ENCODE results near the gene TRIM59.

Gene TRIM59

DNA sequence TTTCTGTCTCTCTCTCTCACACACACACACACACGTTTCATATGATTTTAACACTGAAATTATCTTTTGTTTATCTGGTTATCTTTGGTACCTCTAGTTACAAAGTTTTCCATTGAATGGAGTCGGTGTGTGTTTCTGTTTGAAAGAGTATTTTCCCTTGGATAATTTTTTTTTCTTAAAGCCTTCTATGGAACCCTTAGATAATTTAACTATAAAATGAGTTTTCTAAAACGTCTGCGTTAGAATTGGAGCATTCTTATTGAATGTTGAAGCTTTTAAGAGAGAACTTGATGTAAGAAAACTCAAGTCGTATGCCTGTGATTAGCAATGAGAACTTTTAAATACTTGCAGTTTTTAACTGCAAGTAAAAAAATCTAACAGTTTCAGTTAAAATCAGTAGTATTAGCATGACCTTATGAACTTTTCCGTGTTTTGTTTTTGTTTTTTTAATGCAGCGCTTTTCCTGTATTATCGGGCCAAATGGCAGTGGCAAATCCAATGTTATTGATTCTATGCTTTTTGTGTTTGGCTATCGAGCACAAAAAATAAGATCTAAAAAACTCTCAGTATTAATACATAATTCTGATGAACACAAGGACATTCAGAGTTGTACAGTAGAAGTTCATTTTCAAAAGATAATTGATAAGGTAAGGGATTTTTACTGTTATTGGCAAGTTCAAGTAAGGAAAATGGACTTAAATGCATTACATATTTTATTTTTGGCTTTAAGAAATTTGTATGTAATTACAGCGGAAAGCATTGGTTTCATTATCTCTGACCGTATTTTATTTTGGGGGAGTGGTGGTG lies 47.2 kb downstream of the TRIM59 start:
- no peak for DNase-seq

DNA sequence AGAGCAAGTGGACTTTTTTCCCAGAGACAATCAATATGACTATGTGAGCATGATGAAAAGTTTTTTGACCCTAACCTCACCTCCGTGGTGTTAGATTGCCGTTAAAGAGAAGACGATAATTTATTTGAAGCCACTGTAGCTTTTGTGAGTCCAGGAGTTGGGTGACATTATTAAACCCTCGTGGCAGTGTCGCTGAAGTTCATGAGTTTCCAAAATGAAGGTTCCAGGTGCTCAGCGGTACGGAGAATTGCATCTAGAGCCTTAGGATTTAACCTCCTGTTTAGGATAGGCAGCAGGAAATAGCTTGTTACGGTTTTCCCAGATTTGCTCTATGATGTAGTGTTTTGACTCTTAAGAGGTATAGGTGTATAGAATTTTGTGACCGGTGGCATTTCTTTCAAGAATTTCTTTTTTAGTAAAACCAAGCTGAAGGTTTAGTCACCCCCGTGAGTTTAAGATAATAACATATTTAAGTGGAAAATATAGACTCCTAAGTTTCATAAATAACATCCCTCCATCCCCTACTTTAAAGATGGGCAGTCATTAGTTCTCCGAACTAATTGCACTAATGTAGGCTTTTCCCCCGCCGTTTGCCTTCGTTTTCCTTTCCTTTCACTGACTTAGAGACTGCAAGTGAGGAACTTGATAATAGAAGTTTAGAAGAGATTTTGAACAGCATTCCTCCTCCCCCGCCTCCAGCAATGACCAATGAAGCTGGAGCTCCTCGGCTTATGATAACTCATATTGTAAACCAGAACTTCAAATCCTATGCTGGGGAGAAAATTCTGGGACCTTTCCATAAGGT lies 48.1 kb downstream of the TRIM59 start:
- peak; percentile 30 for DNase-seq

DNA sequence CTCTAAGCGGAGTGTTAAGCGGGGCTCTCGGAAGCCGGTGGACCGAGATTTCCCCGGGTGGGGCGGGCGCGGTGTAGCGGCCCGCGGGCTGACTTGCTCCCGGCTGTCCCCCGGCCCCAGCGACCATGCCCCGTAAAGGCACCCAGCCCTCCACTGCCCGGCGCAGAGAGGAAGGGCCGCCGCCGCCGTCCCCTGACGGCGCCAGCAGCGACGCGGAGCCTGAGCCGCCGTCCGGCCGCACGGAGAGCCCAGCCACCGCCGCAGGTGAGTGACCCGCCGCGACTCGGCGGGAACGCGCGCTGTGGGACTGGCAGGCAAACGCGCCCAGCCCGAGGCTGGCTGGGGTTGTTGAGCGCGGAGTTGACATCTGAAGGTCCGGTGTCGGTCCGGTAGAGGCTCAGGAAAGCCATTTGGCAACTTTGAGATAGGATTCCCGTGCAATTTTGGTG lies 48.9 kb downstream of the TRIM59 start:
- DNase-seq, result peak; percentile 24

DNA sequence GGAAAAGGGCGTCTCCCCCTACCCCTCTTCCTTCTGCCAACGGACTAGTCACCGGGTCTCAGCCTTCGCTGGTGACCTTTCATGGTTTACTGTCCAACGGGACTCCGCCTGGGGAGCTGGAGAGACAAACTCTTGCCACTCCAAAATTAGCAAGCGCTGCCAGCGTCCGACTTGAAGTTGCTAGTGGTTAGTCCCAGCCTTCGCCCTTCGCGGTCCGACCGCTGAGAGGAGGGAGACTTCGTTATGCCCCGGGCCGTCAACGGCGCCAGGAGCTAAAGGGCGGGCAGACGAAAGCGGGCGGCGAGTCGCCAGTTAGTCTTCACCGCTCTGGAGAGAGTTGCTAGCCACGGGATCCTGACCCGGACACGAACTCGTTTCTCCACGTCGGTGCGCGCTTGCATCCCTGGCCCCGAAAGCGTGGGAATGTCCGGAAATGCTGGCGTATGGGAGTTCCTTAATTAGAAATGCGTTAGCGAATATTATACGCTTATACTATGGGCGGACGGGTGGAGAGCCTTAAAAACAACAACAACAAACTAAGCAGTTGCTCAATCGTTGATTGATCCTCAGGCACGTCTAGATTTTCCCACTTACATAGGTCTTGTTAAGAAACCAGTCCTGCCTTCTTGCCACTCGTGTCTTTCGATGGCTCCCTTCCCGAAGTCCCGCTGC lies 49.4 kb downstream of the TRIM59 start:
- DNase-seq, result peak; percentile 50

DNA sequence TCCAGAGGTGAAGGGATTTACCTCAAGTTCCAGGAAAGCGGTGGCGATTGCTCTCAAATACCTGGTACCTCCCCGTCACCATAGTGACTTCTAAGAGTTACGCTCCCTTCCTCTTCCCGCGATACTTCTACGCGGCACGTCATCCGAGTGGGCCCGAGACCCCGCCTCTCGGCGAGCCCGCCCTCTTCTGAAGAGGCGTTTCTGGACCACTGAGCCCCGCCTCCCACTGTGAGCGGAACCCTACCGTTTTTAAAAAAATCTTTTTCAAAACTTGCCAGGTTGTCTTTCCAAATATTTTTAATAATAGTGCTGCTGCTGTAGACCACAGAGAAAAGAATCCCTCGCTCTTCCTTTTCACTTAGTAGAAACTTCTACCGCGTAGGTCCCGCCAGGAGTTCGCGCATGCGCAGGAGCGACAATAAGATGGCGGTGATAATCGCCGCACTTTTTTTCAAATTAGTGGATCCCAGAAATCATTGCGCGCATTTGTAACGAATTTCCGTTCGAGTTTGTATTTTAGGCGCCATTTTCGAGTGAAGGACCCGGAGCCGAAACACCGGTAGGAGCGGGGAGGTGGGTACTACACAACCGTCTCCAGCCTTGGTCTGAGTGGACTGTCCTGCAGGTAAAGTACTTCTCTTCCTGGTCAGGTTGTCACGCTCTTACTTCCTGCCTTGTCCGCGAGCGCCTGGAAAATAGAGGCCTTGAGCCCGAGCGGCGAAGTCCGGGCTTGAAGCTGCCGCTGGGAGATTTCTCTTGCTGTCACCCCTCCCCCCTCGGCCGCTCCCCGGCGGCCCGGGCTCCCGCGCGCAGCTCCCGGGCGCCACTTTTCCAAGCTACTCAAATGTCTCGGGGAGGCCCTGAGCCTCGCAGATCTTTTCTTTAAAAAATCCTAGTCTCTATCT lies 50.2 kb downstream of the TRIM59 start, which contains the start of the genes IFT80 and SMC4:
TSS of gene IFT80 (minus strand) at position 101 of the 905 bp plus-strand sequence. CDS start 14,625 bp downstream, outside the sequence.
TSS of gene SMC4 (plus strand) at position 526 of the 905 bp plus-strand sequence. CDS start 1,177 bp downstream, outside the sequence.
- peak; percentile 98 for DNase-seq

DNA sequence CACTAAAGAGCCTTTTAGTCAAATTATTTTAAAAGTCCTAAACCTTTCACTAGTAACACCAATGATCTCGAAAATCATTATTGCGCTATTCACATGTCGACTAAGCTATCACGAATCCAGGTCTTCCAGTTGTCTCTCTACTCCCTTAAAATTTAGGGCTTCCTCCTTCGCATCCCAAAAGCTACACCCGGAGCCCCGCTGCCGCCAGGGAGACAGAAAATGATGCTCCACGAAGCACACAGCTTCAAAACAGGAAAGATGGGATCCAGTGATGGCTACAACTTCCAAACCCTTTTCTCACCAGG lies 50.8 kb downstream of the TRIM59 start:
- no peak for DNase-seq

DNA sequence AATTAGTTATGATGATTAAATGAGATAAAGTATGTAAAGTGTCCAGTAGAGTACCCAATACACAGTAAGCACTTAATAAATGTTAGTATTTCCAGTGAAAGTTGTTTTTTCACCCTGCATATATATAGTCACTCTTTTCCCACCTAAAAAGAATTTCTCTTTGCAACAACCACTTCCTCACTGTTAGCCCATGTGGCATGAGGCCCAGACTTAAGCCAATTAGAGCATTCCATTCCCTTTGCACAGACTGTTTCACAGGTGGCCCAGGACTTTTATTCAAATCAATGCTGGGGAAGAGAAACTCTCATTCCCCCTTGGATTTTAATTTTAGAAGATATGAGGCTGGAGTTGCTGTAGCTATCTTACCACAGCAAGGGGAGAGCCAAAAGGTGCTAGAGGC lies 54.3 kb downstream of the TRIM59 start:
- DNase-seq, result no peak

DNA sequence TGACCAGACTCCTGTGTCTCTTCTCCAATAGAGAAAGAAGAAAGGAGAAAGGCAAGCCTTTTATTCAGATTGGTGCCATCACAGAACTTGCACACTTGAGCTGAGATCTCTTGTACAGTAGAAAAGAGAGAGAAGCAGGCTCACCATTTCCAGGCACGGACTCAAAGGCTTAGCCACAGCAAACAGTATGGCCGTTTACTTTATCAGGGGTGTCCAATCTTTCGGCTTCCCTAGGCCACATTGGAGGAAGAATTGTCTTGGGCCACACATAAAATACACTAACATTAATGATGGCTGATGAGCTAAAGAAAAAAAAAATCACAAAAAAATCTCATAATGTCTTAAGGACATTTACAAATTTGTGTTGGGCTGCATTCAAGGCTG lies 55.6 kb downstream of the TRIM59 start:
- DNase-seq, result no peak

DNA sequence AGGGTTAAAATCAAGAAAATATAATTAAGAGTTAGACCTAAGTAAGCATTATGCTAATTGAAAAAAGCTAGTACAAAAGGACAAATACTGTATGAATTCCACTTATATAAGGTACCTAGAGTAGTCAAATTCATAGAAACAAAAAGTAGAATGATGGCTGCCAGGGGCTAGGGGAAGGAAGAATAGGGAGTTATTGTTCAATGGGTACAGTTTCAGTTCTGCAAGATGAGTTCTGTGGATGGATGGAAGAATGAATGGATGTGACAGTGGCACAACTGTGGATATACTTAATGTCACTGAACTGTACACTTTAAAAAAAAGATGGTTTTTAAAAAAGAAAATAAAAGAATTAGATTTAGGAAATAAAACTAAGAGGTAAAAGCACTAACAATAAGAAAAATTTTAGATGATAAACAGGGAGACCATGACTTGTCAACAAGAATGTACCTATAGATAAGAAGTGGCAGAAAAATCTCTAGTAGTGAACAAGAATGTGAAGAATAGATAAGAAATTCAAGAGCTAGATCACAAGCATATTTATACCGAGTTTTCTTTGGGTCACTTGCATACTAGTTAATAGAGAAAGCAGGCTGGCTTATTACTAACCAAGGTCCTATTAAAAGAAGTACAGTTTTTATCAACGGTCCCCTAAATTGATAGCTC lies 56.1 kb downstream of the TRIM59 start:
- no peak for DNase-seq

DNA sequence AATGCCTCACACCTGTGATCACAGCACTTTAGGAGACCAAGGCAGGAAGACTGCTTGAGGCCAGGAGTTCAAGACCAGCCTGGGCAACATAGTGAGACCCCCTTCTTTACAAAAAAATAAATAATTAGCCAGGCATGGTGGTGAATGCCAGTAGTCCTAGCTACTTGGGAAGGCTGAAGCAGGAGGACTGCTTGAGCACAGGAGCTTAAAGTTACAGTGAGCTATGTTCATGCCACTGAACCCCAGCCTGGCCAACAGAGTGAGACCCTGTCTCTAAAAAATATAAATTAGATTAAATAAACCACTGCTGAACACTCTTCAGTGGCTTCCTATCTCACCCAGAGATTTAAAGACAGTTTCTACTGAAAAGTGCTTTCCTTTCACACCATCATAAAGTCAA lies 56.8 kb downstream of the TRIM59 start:
- no peak for DNase-seq

DNA sequence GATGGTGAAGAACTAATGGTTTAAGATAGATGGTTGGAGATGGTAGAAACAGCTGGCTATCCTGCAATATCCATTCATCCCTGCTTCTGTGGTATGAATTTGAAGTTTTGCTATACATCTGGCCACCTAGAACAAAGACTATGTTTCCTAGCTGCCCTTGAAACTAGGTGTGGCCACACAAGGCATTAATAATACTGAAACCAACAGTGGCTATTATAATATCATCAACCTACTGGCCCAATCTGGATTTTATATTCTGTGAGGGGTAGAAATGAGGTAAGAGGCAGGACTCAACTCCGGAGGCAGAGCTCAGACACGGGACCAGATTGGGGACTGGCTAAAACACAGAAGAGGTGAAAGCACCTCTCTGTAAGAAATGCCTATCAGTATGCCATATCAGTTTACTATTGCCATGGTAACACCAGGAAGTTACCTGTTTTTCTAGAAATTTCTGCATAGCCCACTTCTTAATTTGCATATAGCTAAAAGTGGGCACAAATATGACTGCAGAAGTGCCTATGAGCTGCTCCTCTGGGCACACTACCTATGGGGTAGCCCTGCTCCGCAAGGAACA lies 58.9 kb downstream of the TRIM59 start:
- DNase-seq, result no peak

Measured in activated CD4-positive, alpha-beta T cell treated with anti-CD3 and anti-CD28 coated beads, Interleukin-10, Interleukin-2, amounts not matched to agents 100 ng/mL and 50 ng/mL, durations not matched to agents 16 hours and 8 hours (primary cell).